Measurements from ENCODE around the gene CAMTA1.

The CAMTA1 gene

DNA sequence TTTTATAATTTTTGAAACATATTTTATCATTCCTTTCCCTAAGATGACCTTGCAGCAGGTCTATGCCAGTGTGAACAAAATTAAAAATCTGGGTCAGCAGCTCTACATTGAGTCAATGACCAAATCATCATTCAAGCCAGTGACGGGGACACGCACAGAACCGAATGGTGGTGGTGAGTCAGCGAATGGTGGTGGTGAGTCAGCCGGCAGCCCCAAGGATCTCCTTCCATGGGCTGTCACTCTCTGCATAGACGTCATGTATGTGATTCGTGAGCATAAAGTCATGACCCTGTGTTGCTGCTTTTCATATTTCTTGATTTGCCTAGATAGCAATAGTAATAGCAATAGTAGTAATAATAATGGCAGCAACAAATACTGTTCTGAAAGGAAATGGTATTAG is 1025.1 kb downstream of the CAMTA1 start (continued):
- TF ChIP-seq TOX (CRISPR knock-in tag; IDR thresholded peaks at IDR 0.05; ENCODE audit: borderline replicate concordance) = no peak
- no peak for TF ChIP-seq CREB5 (CRISPR knock-in tag; IDR thresholded peaks at IDR 0.05; ENCODE audit: low read depth)
- TF ChIP-seq SNAI2 (CRISPR knock-in tag; IDR thresholded peaks at IDR 0.05) = no peak

GRCh38 chr1:7811476-7811875 is 1026.2 kb downstream of the CAMTA1 start:
- ATAC-seq = no peak

DNA sequence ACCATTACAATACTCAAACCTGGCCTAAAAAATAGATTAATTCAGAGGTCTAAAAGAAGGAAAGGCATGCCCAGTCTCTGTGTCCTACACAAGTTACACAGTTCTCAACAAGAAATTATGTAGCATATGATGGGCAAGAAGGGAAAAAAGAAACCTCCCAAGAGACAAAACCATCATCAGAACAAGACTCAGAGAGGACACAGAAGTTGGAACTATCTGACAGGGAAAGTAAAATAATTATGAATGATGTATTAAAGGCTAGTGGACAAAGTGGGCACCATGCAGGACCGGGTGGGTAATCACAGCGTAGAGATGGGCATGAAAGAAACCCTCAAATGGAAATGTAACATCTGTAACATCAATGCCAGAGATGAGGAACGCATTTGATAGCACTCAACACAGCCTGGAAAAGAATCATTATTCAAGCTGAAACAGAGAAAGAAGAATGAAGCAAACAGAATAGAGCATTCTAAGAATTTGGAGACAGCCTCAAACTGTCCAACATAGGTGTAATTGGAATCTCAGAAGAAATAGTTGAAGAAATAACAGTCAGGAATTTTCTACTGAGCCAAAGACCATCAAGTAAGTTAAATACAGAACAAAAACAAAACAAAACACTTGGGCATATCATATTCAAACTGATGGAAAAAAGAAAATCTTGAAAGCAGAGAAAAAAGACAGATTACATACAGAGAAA is 1028.6 kb downstream of the CAMTA1 start:
- ATAC-seq = no peak
- no peak for TF ChIP-seq ISL1 (CRISPR knock-in tag; IDR thresholded peaks at IDR 0.05)
- TF ChIP-seq ZNF70 (CRISPR knock-in tag; IDR thresholded peaks at IDR 0.05) = no peak
- no peak for TF ChIP-seq TCF4 (CRISPR knock-in tag; IDR thresholded peaks at IDR 0.05; ENCODE audit: borderline replicate concordance)
- TF ChIP-seq, protein P1, sequence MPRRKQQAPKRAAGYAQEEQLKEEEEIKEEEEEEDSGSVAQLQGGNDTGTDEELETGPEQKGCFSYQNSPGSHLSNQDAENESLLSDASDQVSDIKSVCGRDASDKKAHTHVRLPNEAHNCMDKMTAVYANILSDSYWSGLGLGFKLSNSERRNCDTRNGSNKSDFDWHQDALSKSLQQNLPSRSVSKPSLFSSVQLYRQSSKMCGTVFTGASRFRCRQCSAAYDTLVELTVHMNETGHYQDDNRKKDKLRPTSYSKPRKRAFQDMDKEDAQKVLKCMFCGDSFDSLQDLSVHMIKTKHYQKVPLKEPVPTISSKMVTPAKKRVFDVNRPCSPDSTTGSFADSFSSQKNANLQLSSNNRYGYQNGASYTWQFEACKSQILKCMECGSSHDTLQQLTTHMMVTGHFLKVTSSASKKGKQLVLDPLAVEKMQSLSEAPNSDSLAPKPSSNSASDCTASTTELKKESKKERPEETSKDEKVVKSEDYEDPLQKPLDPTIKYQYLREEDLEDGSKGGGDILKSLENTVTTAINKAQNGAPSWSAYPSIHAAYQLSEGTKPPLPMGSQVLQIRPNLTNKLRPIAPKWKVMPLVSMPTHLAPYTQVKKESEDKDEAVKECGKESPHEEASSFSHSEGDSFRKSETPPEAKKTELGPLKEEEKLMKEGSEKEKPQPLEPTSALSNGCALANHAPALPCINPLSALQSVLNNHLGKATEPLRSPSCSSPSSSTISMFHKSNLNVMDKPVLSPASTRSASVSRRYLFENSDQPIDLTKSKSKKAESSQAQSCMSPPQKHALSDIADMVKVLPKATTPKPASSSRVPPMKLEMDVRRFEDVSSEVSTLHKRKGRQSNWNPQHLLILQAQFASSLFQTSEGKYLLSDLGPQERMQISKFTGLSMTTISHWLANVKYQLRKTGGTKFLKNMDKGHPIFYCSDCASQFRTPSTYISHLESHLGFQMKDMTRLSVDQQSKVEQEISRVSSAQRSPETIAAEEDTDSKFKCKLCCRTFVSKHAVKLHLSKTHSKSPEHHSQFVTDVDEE (CRISPR knock-in tag; IDR thresholded peaks at IDR 0.05) = no peak
- TF ChIP-seq ZFP3 (CRISPR knock-in tag; IDR thresholded peaks at IDR 0.05) = no peak
- no peak for TF ChIP-seq PPARA (CRISPR knock-in tag; IDR thresholded peaks at IDR 0.05; ENCODE audit: borderline replicate concordance)
- no peak for TF ChIP-seq GLIS3 (CRISPR knock-in tag; IDR thresholded peaks at IDR 0.05)
- TF ChIP-seq ZNF565 (CRISPR knock-in tag; conservative IDR thresholded peaks at IDR 0.05; ENCODE audit: low read depth) = no peak
- TF ChIP-seq RARB (CRISPR knock-in tag; IDR thresholded peaks at IDR 0.05) = no peak
- TF ChIP-seq BACH2 (CRISPR knock-in tag; IDR thresholded peaks at IDR 0.05; ENCODE audit: borderline replicate concordance) = no peak

More at GRCh38 chr1:7811476-7811875, 1026.2 kb downstream of the CAMTA1 start:
- no peak for TF ChIP-seq ZNF565 (CRISPR knock-in tag; conservative IDR thresholded peaks at IDR 0.05; ENCODE audit: low read depth)
- no peak for TF ChIP-seq CREB5 (CRISPR knock-in tag; IDR thresholded peaks at IDR 0.05; ENCODE audit: low read depth)
- no peak for TF ChIP-seq ZNF8 (CRISPR knock-in tag; IDR thresholded peaks at IDR 0.05)
- no peak for TF ChIP-seq CSRNP3 (CRISPR knock-in tag; IDR thresholded peaks at IDR 0.05)
- TF ChIP-seq SNAI2 (CRISPR knock-in tag; IDR thresholded peaks at IDR 0.05) = no peak
- TF ChIP-seq CSDC2 (CRISPR knock-in tag; IDR thresholded peaks at IDR 0.05) = no peak
- no peak for TF ChIP-seq PPARA (CRISPR knock-in tag; IDR thresholded peaks at IDR 0.05; ENCODE audit: borderline replicate concordance)
- no peak for TF ChIP-seq PATZ1 (CRISPR knock-in tag; IDR thresholded peaks at IDR 0.05; ENCODE audit: borderline replicate concordance)
- no peak for TF ChIP-seq ISL1 (CRISPR knock-in tag; IDR thresholded peaks at IDR 0.05)
- TF ChIP-seq, protein P1 (CRISPR knock-in tag; IDR thresholded peaks at IDR 0.05) = no peak
- TF ChIP-seq ZFP30 (CRISPR knock-in tag; IDR thresholded peaks at IDR 0.05) = no peak
- TF ChIP-seq BACH2 (CRISPR knock-in tag; IDR thresholded peaks at IDR 0.05; ENCODE audit: borderline replicate concordance) = no peak
- TF ChIP-seq ESRRG (CRISPR knock-in tag; IDR thresholded peaks at IDR 0.05) = no peak
- no peak for TF ChIP-seq ARNTL (CRISPR knock-in tag; IDR thresholded peaks at IDR 0.05; ENCODE audit: borderline replicate concordance, low read depth)
- no peak for TF ChIP-seq ZFP3 (CRISPR knock-in tag; IDR thresholded peaks at IDR 0.05)
